OCI-M1 (cell line): ENCODE data around the gene PCGF6.

ENCODE experiments used
- DNase-seq: peaks from one replicate; lab custom pipeline; 2025; lab: John Stamatoyannopoulos, UW

Gene PCGF6

GRCh38 chr10:103256613-103257012 is 94.3 kb downstream of the PCGF6 start:
- DNase-seq = no peak

GRCh38 chr10:103254538-103255325 is 96.2 kb downstream of the PCGF6 start:
- peak; percentile 46 for DNase-seq

- no peak for DNase-seq
Observed at GRCh38 chr10:103254113-103254512, 96.8 kb downstream of the PCGF6 start.
